Esophagus muscularis mucosa (tissue), 4 donors: ENCODE measurements around the gene GGACT. TPM values are rescaled to one million over a fixed set of nuclear protein-coding genes. Genes with fewer than 3 reads are reported as not detected.

Experiments used
- DNase-seq: peaks from one replicate; pipeline ENCODE4 v3.0.0-alpha.2; 2017; ENCODE audit errors: extremely low spot score
- H3K27ac ChIP-seq, 4 donors: fragments of 200-600 bp; sonication (generic); replicated peaks in 1 of 4; 1 replicate in 3 of 4; 2 replicates in 1 of 4; pipeline ENCODE4 v1.5.1; 2016 to 2019; ENCODE audit warnings: mild to moderate bottlenecking in 1 of 4
- H3K27me3 ChIP-seq, 4 donors: fragments of 200-600 bp; sonication (generic); one replicate each; pipeline versions ENCODE4 v1.5.1 to v1.6.0; 2016 to 2019
- H3K36me3 ChIP-seq, 4 donors: fragments of 200-600 bp; sonication (generic); one replicate each; pipeline ENCODE4 v1.5.1; 2016 to 2019
- H3K4me1 ChIP-seq, 4 donors: fragments of 200-600 bp; sonication (generic); one replicate each; pipeline ENCODE4 v1.5.1; 2016 to 2019
- H3K4me3 ChIP-seq, 4 donors: fragments of 200-600 bp; sonication (generic); 1 replicate in 2 of 4; 2 replicates in 2 of 4; pipeline ENCODE4 v1.5.1; 2016 to 2019; ENCODE audit warnings: mild to moderate bottlenecking in 4 of 4, moderate library complexity in 1 of 4
- H3K9me3 ChIP-seq, 4 donors: fragments of 200-600 bp; sonication (generic); 1 replicate in 3 of 4; 2 replicates in 1 of 4; pipeline ENCODE4 v1.5.1; 2016 to 2019
- CTCF ChIP-seq, 3 experiments: fragments of 200-600 bp in 2 of 3; fragments of 450-650 bp in 1 of 3; sonication (generic) in 2 of 3; IDR thresholded peaks; one replicate each; pipeline ENCODE4 v1.5.1; 2017 to 2019; ENCODE audit warnings: antibody characterized with exemption in 3 of 3, mild to moderate bottlenecking in 2 of 3, moderate library complexity in 1 of 3
- EP300 ChIP-seq: sonication (generic); formaldehyde crosslinking; IDR thresholded peaks from one replicate; pipeline ENCODE4 v1.6.1; 2017; ENCODE audit warnings: antibody characterized with exemption
- POLR2A ChIP-seq: fragments of 450-650 bp; IDR thresholded peaks from one replicate; pipeline ENCODE4 v1.6.1; 2017; ENCODE audit warnings: antibody characterized with exemption, moderate library complexity, mild to moderate bottlenecking, low read depth
- POLR2AphosphoS5 ChIP-seq, 2 donors: sonication (generic); formaldehyde crosslinking; IDR thresholded peaks; one replicate each; pipeline ENCODE4 v1.6.1; 2017; ENCODE audit warnings: antibody characterized with exemption in 2 of 2
- WGBS: methylation state at CpG from one replicate; pipeline ENCODE4 v1.1.5; 2018; 5-methylcytosine and 5-hydroxymethylcytosine counted together
- intact Hi-C: fragments of 100-400 bp; cut with DNase I; formaldehyde crosslinking; loops from one replicate; pipeline ENCODE4 v1.15.1; 2023
- total RNA-seq, 4 donors: library from RNA; depleted of rRNA; stranded (reverse); fragments of >200 nt; gene quantifications; one replicate each; pipeline versions ENCODE4 v1.1.0 to v1.2.1, GENCODE V29; 2016

Gene GGACT
- total RNA-seq, 4 donors from 2014 or later: 1.2 to 2.9 (median 1.3) TPM

- no peaks in the 10 kb centered on the region for H3K27me3 ChIP-seq
- no peaks in the 10 kb centered on the region for H3K9me3 ChIP-seq
- peaks cover 0 to 7% (median 3%) of the 10 kb centered on the region in 4 donors for H3K36me3 ChIP-seq
- intact Hi-C loops: no loop called here
- H3K4me1 ChIP-seq: no peaks in the 10 kb centered on the region
- no peak overlapping the region for H3K4me3 ChIP-seq
- DNase-seq: no peak
- WGBS: 65% methylated on average over 3 of the region's 3 CpGs
- TF ChIP-seq POLR2AphosphoS5 (IDR thresholded peaks at IDR 0.05): no peak
- TF ChIP-seq CTCF (IDR thresholded peaks at IDR 0.05): no peak
- no peak for TF ChIP-seq EP300
- TF ChIP-seq POLR2A: no peak
- no peak overlapping the region for H3K27ac ChIP-seq
Observed at GRCh38 chr13:100540621-100541020, 48.0 kb downstream of the GGACT start.

DNA sequence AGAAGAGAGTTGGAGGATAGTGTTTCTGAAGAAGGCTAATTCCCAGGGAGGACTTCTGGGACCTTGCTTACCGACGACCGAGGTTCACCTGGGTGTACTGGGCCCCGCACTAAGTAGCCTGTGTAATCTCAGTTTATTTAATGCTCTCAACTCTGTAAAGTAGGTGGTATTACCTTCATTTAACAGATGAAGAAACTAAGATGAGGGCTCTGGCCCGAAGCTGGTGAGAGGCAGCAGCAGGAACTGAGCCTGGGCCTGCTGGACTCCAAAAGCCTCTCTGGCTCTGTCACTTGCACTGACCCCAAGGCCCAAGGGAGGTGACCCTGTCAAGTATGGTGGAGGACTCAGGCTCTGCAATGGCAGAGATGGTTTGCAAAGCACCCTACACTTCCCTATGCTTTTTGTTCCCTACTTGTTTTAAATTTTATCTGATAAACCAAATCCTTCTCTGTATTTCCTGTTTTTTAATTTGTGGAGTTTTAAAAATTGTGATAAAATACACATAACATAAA is 50.6 kb downstream of the GGACT start:
- TF ChIP-seq POLR2A: no peak
- no peak for TF ChIP-seq CTCF (IDR thresholded peaks at IDR 0.05)
- TF ChIP-seq EP300: no peak
- TF ChIP-seq POLR2AphosphoS5 (IDR thresholded peaks at IDR 0.05): no peak

GRCh38 chr13:100537486-100537885 is 51.1 kb downstream of the GGACT start:
- intact Hi-C loops: no loop called here
- Histone ChIP-seq H3K27ac (no peak overlapping the region), H3K4me3 (no peak overlapping the region), H3K4me1 (no peaks in the 10 kb centered on the region), H3K27me3 (no peaks in the 10 kb centered on the region), H3K9me3 (no peaks in the 10 kb centered on the region), H3K36me3 (peaks cover 0 to 13% (median 5%) of the 10 kb centered on the region in 4 donors)
- DNase-seq: no peak
- TF ChIP-seq POLR2A: no peak
- no peak for TF ChIP-seq CTCF (IDR thresholded peaks at IDR 0.05)
- TF ChIP-seq EP300: no peak
- no peak for TF ChIP-seq POLR2AphosphoS5 (IDR thresholded peaks at IDR 0.05)
- 97% methylated on average over 9 of the region's 9 CpGs for WGBS

More for the DNA sequence above, 50.6 kb downstream of the GGACT start:
- H3K4me3 ChIP-seq: no peak overlapping the region
- no peak overlapping the region for H3K27ac ChIP-seq
- WGBS: 92% methylated on average over 5 of the region's 5 CpGs
- no peaks in the 10 kb centered on the region for H3K9me3 ChIP-seq
- no peaks in the 10 kb centered on the region for H3K4me1 ChIP-seq
- H3K27me3 ChIP-seq: no peaks in the 10 kb centered on the region
- intact Hi-C loops: no loop called here
- no peak for DNase-seq
- H3K36me3 ChIP-seq: peaks cover 0 to 7% (median 3%) of the 10 kb centered on the region in 4 donors

DNA sequence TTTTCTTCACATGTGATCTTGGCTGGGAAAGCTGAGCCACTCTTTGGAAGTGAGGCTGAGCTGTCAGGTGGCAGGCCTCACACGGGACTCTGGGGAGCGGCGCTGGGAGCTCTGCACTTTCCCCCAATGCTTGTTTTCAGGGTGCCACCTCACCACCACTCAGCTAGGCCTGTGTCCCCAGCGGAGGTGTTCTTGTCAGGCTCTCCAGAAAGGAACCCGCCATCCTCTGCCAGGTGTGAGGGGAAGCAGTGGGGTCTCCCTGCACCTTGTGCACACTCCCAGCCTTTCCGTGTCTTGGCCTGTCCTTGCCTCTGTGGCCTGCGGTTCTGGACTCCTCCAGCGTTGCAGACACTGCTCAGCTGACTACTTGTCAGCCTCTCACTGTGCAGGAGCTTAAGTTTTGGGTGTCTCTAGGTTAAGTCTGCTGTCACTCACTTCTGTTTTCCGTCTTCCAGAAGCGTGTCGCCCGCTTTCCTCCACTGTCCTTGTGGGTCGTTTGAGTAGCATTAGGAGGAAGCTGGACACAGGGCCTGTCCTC is 51.9 kb downstream of the GGACT start:
- intact Hi-C loops: no loop called here
- peaks cover 0 to 20% (median 12%) of the 10 kb centered on the region in 4 donors for H3K36me3 ChIP-seq
- no peaks in the 10 kb centered on the region for H3K4me1 ChIP-seq
- H3K4me3 ChIP-seq: no peak overlapping the region
- TF ChIP-seq POLR2A (no peak), EP300 (no peak), CTCF (IDR thresholded peaks at IDR 0.05) (no peak), POLR2AphosphoS5 (IDR thresholded peaks at IDR 0.05) (no peak)
- no peaks in the 10 kb centered on the region for H3K9me3 ChIP-seq
- no peaks in the 10 kb centered on the region for H3K27me3 ChIP-seq
- no peak for DNase-seq
- WGBS: 91% methylated on average over 12 of the region's 13 CpGs
- no peak overlapping the region for H3K27ac ChIP-seq
